Mesendoderm (in vitro differentiated cells): ENCODE data around the gene CASZ1.

Source experiments
- DNase-seq: peaks from one replicate; pipeline ENCODE4 v3.0.0; 2013
- H2AK5ac ChIP-seq: 2 replicates; pipeline ENCODE4 v1.6.1; 2013; ENCODE audit warnings: low read length, inconsistent platforms
- H2BK120ac ChIP-seq: 2 replicates; pipeline ENCODE4 v1.6.1; 2013; ENCODE audit warnings: low read depth, mild to moderate bottlenecking, low read length, moderate library complexity, mixed read lengths
- H2BK15ac ChIP-seq: replicated peaks from 2 replicates; pipeline ENCODE4 v1.6.1; 2013; ENCODE audit warnings: low read depth, mild to moderate bottlenecking, moderate library complexity
- H2BK5ac ChIP-seq: 2 replicates; pipeline ENCODE4 v1.6.1; 2013; ENCODE audit warnings: low read length, inconsistent platforms
- H3K18ac ChIP-seq: 2 replicates; pipeline ENCODE4 v1.6.1; 2013; ENCODE audit warnings: mild to moderate bottlenecking, low read length, mixed read lengths
- H3K23ac ChIP-seq: one replicate; pipeline ENCODE4 v1.6.1; 2013; ENCODE audit warnings: low read length
- H3K27ac ChIP-seq: 2 replicates; pipeline ENCODE4 v1.5.1; 2013; ENCODE audit warnings: low read depth, mild to moderate bottlenecking, inconsistent platforms, low read length, moderate library complexity
- H3K27me3 ChIP-seq: 2 replicates; pipeline ENCODE4 v1.6.1; 2013; ENCODE audit warnings: low read length, control low read depth, mild to moderate bottlenecking, inconsistent platforms; ENCODE audit not compliant: insufficient read depth, poor library complexity
- H3K36me3 ChIP-seq: 2 replicates; pipeline ENCODE4 v1.6.1; 2013; ENCODE audit warnings: low read length, inconsistent platforms; ENCODE audit not compliant: control insufficient read depth, insufficient read depth
- H3K4ac ChIP-seq: one replicate; pipeline ENCODE4 v1.6.1; 2013; ENCODE audit warnings: low read depth, mild to moderate bottlenecking, low read length, moderate library complexity
- H3K4me1 ChIP-seq: 2 replicates; pipeline ENCODE4 v1.6.1; 2013; ENCODE audit warnings: low read depth, low read length, inconsistent platforms; ENCODE audit not compliant: control insufficient read depth
- H3K4me2 ChIP-seq: 2 replicates; pipeline ENCODE4 v1.6.1; 2013; ENCODE audit warnings: low read length
- H3K4me3 ChIP-seq: 2 replicates; pipeline ENCODE4 v1.5.1; 2013; ENCODE audit warnings: mild to moderate bottlenecking, low read length
- H3K56ac ChIP-seq: one replicate; pipeline ENCODE4 v1.6.1; 2013; ENCODE audit warnings: low read length
- H3K79me1 ChIP-seq: 2 replicates; pipeline ENCODE4 v1.6.1; 2013; ENCODE audit warnings: low read length, inconsistent platforms
- H3K79me2 ChIP-seq: 2 replicates; pipeline ENCODE4 v1.6.1; 2013; ENCODE audit warnings: mild to moderate bottlenecking, low read length; ENCODE audit not compliant: control insufficient read depth, insufficient read depth
- H3K9ac ChIP-seq: 2 replicates; pipeline ENCODE4 v1.6.1; 2013; ENCODE audit warnings: low read length, inconsistent platforms
- H4K5ac ChIP-seq: one replicate; pipeline ENCODE4 v1.6.1; 2013; ENCODE audit warnings: low read length
- H4K8ac ChIP-seq: one replicate; pipeline ENCODE4 v1.6.1; 2013; ENCODE audit warnings: low read depth, mild to moderate bottlenecking, control low read depth, low read length, moderate library complexity
- WGBS: extraction: QIAGEN DNeasy Blood & Tissue Kit; methylation state at CpG from one replicate; pipeline ENCODE4 v1.1.7; 2013; ENCODE audit warnings: low lambda C conversion rate, missing lambda C conversion rate; ENCODE audit not compliant: insufficient coverage; ENCODE audit errors: extremely low coverage; 5-methylcytosine and 5-hydroxymethylcytosine counted together

Gene CASZ1

GRCh38 chr1:10625076-10625475 lies 171.4 kb downstream of the CASZ1 start:
- Histone ChIP-seq H3K18ac (no peak overlapping the region), H3K56ac (no peak overlapping the region), H2BK5ac (no peak overlapping the region), H3K27me3 (no peaks in the 10 kb centered on the region), H3K4me2 (no peak overlapping the region), H3K4ac (no peak overlapping the region), H3K79me1 (no peaks in the 10 kb centered on the region), H4K8ac (no peak overlapping the region), H2AK5ac (no peak overlapping the region), H4K5ac (no peak overlapping the region), H3K9ac (no peak overlapping the region), H2BK15ac (no peak overlapping the region), H3K23ac (no peak overlapping the region), H2BK120ac (no peak overlapping the region), H3K27ac (no peak overlapping the region), H3K4me1 (no peaks in the 10 kb centered on the region), H3K79me2 (no peaks in the 10 kb centered on the region), H3K4me3 (no peak overlapping the region), H3K36me3 (no peaks in the 10 kb centered on the region)
- DNase-seq, result no peak
- no CpG with 5 or more reads among the region's 9 CpGs for WGBS

GRCh38 chr1:10624256-10625050 lies 172.0 kb downstream of the CASZ1 start:
- H2AK5ac ChIP-seq, result no peak overlapping the region
- H3K27me3 ChIP-seq, result no peaks in the 10 kb centered on the region
- H2BK5ac ChIP-seq, result no peak overlapping the region
- H3K79me2 ChIP-seq, result no peaks in the 10 kb centered on the region
- no peak overlapping the region for H3K4ac ChIP-seq
- no peak overlapping the region for H3K56ac ChIP-seq
- H3K4me1 ChIP-seq, result no peaks in the 10 kb centered on the region
- H2BK15ac ChIP-seq, result no peak overlapping the region
- no peaks in the 10 kb centered on the region for H3K36me3 ChIP-seq
- no peak overlapping the region for H4K8ac ChIP-seq
- no peak overlapping the region for H3K9ac ChIP-seq
- DNase-seq, result no peak
- H4K5ac ChIP-seq, result no peak overlapping the region
- no peaks in the 10 kb centered on the region for H3K79me1 ChIP-seq
- H3K27ac ChIP-seq, result no peak overlapping the region
- no peak overlapping the region for H3K23ac ChIP-seq
- H3K4me3 ChIP-seq, result no peak overlapping the region
- no peak overlapping the region for H3K18ac ChIP-seq
- H2BK120ac ChIP-seq, result no peak overlapping the region
- WGBS, result no CpG with 5 or more reads among the region's 26 CpGs
- no peak overlapping the region for H3K4me2 ChIP-seq

- no peaks in the 10 kb centered on the region for H3K4me1 ChIP-seq
- no peaks in the 10 kb centered on the region for H3K27me3 ChIP-seq
- H3K18ac ChIP-seq, result no peak overlapping the region
- H2BK120ac ChIP-seq, result no peak overlapping the region
- no CpG with 5 or more reads among the region's 12 CpGs for WGBS
- H3K9ac ChIP-seq, result no peak overlapping the region
- no peak for DNase-seq
- no peaks in the 10 kb centered on the region for H3K79me1 ChIP-seq
- H3K56ac ChIP-seq, result no peak overlapping the region
- no peak overlapping the region for H3K4ac ChIP-seq
- H4K8ac ChIP-seq, result no peak overlapping the region
- H3K79me2 ChIP-seq, result no peaks in the 10 kb centered on the region
- no peak overlapping the region for H2BK15ac ChIP-seq
- H3K4me3 ChIP-seq, result no peak overlapping the region
- no peak overlapping the region for H2BK5ac ChIP-seq
- no peak overlapping the region for H3K23ac ChIP-seq
- H3K36me3 ChIP-seq, result no peaks in the 10 kb centered on the region
- no peak overlapping the region for H4K5ac ChIP-seq
- no peak overlapping the region for H3K4me2 ChIP-seq
- H2AK5ac ChIP-seq, result no peak overlapping the region
- H3K27ac ChIP-seq, result no peak overlapping the region
Measured at GRCh38 chr1:10623686-10624145, 172.7 kb downstream of the CASZ1 start.

- no peak for DNase-seq
Measured at GRCh38 chr1:10622910-10623685, 173.3 kb downstream of the CASZ1 start.

GRCh38 chr1:10621906-10622305 lies 174.5 kb downstream of the CASZ1 start:
- no peak overlapping the region for H3K9ac ChIP-seq
- H2AK5ac ChIP-seq, result no peak overlapping the region
- no peaks in the 10 kb centered on the region for H3K79me1 ChIP-seq
- no peak overlapping the region for H4K5ac ChIP-seq
- WGBS, result no CpG with 5 or more reads among the region's 9 CpGs
- no peak overlapping the region for H3K27ac ChIP-seq
- no peak overlapping the region for H2BK120ac ChIP-seq
- no peak overlapping the region for H3K4ac ChIP-seq
- no peaks in the 10 kb centered on the region for H3K27me3 ChIP-seq
- no peaks in the 10 kb centered on the region for H3K4me1 ChIP-seq
- no peaks in the 10 kb centered on the region for H3K79me2 ChIP-seq
- no peak for DNase-seq
- H4K8ac ChIP-seq, result no peak overlapping the region
- H3K18ac ChIP-seq, result no peak overlapping the region
- no peak overlapping the region for H3K56ac ChIP-seq
- no peak overlapping the region for H3K23ac ChIP-seq
- H2BK15ac ChIP-seq, result no peak overlapping the region
- no peaks in the 10 kb centered on the region for H3K36me3 ChIP-seq
- H2BK5ac ChIP-seq, result no peak overlapping the region
- H3K4me3 ChIP-seq, result no peak overlapping the region
- H3K4me2 ChIP-seq, result no peak overlapping the region

More at GRCh38 chr1:10622910-10623685, 173.3 kb downstream of the CASZ1 start:
- H2AK5ac ChIP-seq, result no peak overlapping the region
- WGBS, result no CpG with 5 or more reads among the region's 24 CpGs
- H2BK5ac ChIP-seq, result no peak overlapping the region
- H3K4me2 ChIP-seq, result no peak overlapping the region
- no peak overlapping the region for H3K18ac ChIP-seq
- no peaks in the 10 kb centered on the region for H3K79me1 ChIP-seq
- no peak overlapping the region for H3K56ac ChIP-seq
- no peaks in the 10 kb centered on the region for H3K36me3 ChIP-seq
- H3K27me3 ChIP-seq, result no peaks in the 10 kb centered on the region
- H4K5ac ChIP-seq, result no peak overlapping the region
- no peaks in the 10 kb centered on the region for H3K79me2 ChIP-seq
- no peak overlapping the region for H2BK120ac ChIP-seq
- H3K4me1 ChIP-seq, result no peaks in the 10 kb centered on the region
- no peak overlapping the region for H4K8ac ChIP-seq
- no peak overlapping the region for H2BK15ac ChIP-seq
- no peak overlapping the region for H3K9ac ChIP-seq
- no peak overlapping the region for H3K27ac ChIP-seq
- no peak overlapping the region for H3K4me3 ChIP-seq
- no peak overlapping the region for H3K4ac ChIP-seq
- no peak overlapping the region for H3K23ac ChIP-seq
